Activated CD4-positive, alpha-beta memory T cell treated with anti-CD3 and anti-CD28 coated beads, Interleukin-2, amount 10 ng/mL, durations not matched to agents 7 days and 5 days (primary cell): Measurements from ENCODE around the gene DNLZ. TPM values are rescaled to one million over a fixed set of nuclear protein-coding genes. Genes with fewer than 3 reads are reported as not detected.

Source experiments
- CTCF ChIA-PET: fragments of 350-600 bp; sonication (Branson Sonifier 250); formaldehyde crosslinking; loops from one replicate; lab custom pipeline; 2021; ENCODE audit warnings: antibody characterized with exemption, inconsistent platforms; lab: Charles Lee
- POLR2A ChIA-PET: fragments of 350-600 bp; sonication (Branson Sonifier 250); formaldehyde crosslinking; loops from one replicate; lab custom pipeline; 2021; ENCODE audit warnings: antibody characterized with exemption; lab: Charles Lee
- DNase-seq: peaks from one replicate; pipeline ENCODE4 v3.0.0-alpha.2; 2020
- H3K27ac Mint-ChIP-seq: one replicate; pipeline ENCODE4 v1.8.0; 2021; ENCODE audit warnings: mild to moderate bottlenecking, mixed read lengths
- H3K27me3 Mint-ChIP-seq: one replicate; pipeline ENCODE4 v1.8.0; 2021; ENCODE audit warnings: mixed read lengths
- H3K36me3 Mint-ChIP-seq: one replicate; pipeline ENCODE4 v1.8.0; 2021; ENCODE audit warnings: low read depth, mixed read lengths
- H3K4me1 Mint-ChIP-seq: one replicate; pipeline ENCODE4 v1.8.0; 2021; ENCODE audit warnings: mixed read lengths
- H3K4me3 Mint-ChIP-seq: one replicate; pipeline ENCODE4 v1.8.0; 2021; ENCODE audit warnings: mild to moderate bottlenecking, mixed read lengths
- H3K9me3 Mint-ChIP-seq: one replicate; pipeline ENCODE4 v1.8.0; 2021; ENCODE audit warnings: mixed read lengths
- total RNA-seq, 2 experiments: library from RNA; stranded (reverse); gene quantifications; one replicate each; pipeline ENCODE4 v1.2.3, GENCODE V29; 2021

Gene DNLZ
- total RNA-seq, 2 experiments from 2014 or later = 11.5 TPM

- DNase-seq = no peak
- ChIA-PET CTCF (no interaction called here), POLR2A (no interaction called here)
- H3K27me3 Mint-ChIP-seq = no peaks in the 10 kb centered on the region
- no peak overlapping the region for H3K27ac Mint-ChIP-seq
- H3K36me3 Mint-ChIP-seq = peaks cover 9% of the 10 kb centered on the region
- peaks cover 23% of the 10 kb centered on the region for H3K9me3 Mint-ChIP-seq
- H3K4me3 Mint-ChIP-seq = no peak overlapping the region
- peaks cover 2% of the 10 kb centered on the region for H3K4me1 Mint-ChIP-seq
These were observed 45.8 kb downstream of the DNLZ start for GRCh38 chr9:136317695-136318094.

- Mint-ChIP-seq H3K27ac (no peak overlapping the region), H3K4me3 (no peak overlapping the region), H3K4me1 (peaks cover 2% of the 10 kb centered on the region), H3K27me3 (no peaks in the 10 kb centered on the region), H3K36me3 (peaks cover 9% of the 10 kb centered on the region), H3K9me3 (peaks cover 23% of the 10 kb centered on the region)
- CTCF ChIA-PET = no interaction called here
- DNase-seq = no peak
- POLR2A ChIA-PET = no interaction called here
These were observed 46.5 kb downstream of the DNLZ start for GRCh38 chr9:136316896-136317676.

DNA sequence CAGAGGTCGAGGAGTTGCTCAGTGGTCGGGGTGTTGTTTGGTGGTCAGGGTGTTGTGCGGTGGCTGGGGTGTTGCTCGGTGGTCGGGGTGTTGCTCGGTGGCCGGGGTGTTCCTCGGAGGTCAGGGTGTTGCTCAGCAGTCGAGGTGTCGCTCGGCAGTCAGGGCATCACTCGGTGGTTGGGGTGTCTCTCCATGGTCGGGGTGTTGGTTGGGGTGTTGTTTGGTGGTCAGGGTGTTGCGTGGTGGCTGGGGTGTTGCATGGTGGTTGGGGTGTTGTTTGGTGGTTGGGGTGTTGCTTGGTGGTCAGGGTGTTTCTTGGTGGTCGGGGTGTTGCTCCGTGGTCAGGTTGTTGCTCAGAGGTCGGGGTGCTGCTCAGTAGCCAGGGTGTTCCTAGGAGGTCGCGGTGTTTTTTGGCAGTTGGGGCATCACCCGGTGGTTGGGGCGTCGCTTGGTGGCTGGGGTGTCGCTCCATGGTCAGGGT is 47.2 kb downstream of the DNLZ start:
- H3K36me3 Mint-ChIP-seq = peaks cover 9% of the 10 kb centered on the region
- H3K9me3 Mint-ChIP-seq = peaks cover 23% of the 10 kb centered on the region
- peaks cover 2% of the 10 kb centered on the region for H3K4me1 Mint-ChIP-seq
- H3K27me3 Mint-ChIP-seq = no peaks in the 10 kb centered on the region
- POLR2A ChIA-PET = no interaction called here
- H3K4me3 Mint-ChIP-seq = no peak overlapping the region
- no peak for DNase-seq
- H3K27ac Mint-ChIP-seq = no peak overlapping the region
- CTCF ChIA-PET = no interaction called here

- peaks cover 23% of the 10 kb centered on the region for H3K9me3 Mint-ChIP-seq
- peaks cover 2% of the 10 kb centered on the region for H3K4me1 Mint-ChIP-seq
- H3K36me3 Mint-ChIP-seq = peaks cover 9% of the 10 kb centered on the region
- no peaks in the 10 kb centered on the region for H3K27me3 Mint-ChIP-seq
- ChIA-PET POLR2A (no interaction called here), CTCF (no interaction called here)
- no peak overlapping the region for H3K4me3 Mint-ChIP-seq
- no peak overlapping the region for H3K27ac Mint-ChIP-seq
- no peak for DNase-seq
These were observed 48.6 kb downstream of the DNLZ start for GRCh38 chr9:136314944-136315343.

DNA sequence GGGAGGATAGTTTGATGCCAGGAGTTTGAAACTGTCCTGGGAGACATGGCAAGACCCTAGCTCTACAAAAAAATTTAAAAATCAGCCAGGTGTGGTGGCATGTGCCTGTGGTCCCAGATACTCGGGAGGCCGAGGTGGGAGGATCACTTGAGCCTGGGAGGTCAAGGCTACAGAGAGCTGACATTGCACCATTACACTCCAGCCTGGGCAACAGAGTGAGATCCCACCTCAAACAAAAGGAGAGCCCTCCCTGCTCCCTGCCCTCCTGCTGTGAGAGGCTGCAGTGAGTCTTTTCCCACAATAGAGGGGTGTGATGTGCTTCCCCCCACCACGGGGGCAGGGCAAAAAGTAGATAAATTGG is 49.5 kb downstream of the DNLZ start:
- POLR2A ChIA-PET = no interaction called here
- no peak overlapping the region for H3K27ac Mint-ChIP-seq
- H3K27me3 Mint-ChIP-seq = no peaks in the 10 kb centered on the region
- peaks cover 23% of the 10 kb centered on the region for H3K9me3 Mint-ChIP-seq
- H3K4me1 Mint-ChIP-seq = peaks cover 2% of the 10 kb centered on the region
- CTCF ChIA-PET = interaction anchor here (0.9 kb wide), 1 partner anchor 17 kb away, joined by 3 read pairs; no protein-coding TSS in a partner anchor
- no peak for DNase-seq
- peaks cover 9% of the 10 kb centered on the region for H3K36me3 Mint-ChIP-seq
- no peak overlapping the region for H3K4me3 Mint-ChIP-seq

DNA sequence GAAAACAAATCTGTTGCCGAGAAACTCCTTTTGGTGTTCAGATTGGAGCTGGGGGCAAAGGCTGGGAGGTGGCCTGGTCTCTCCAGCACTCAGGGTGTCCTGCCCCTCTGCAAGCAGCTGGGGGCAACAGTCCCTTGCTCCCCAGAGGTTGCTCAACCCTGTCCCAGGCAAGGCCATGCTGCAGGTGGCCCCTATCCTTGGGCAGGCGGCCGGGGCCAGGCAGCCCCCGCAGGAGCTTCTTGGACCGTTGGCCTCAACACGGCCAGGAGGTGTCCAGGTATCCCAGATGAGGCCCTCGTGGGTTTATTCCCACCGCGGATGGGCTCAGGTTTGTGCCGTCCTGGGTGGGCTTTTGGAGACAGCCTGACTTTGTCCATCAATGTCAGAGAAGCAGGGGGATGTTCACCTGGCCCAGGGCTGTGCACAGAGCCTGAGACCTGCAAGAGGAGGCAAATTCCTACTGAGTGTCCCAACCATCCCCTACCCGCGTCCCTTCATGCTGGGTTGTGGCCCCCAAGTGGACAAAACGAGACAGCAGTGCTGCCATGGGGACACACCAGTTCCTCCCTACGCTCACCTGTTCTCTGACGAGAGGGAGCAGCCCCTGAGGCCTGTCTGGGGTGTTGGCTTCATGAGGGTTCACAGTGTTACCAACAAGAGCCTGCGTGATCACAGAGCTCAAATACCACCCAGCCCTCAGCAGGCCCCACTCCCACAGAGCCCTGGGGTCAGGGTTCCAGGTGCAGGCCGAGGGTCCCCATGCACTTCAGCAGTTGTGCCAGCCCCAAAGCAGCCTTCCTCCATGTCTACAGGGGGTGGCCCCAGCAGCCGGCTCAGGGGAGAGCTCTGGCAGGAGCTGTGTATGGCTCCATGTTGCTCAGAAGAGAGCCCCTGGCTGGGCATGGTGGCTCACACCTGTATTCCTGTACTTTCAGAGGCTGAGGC is 50.2 kb downstream of the DNLZ start:
- no peak for DNase-seq
- Mint-ChIP-seq H3K9me3 (peaks cover 23% of the 10 kb centered on the region), H3K27ac (no peak overlapping the region), H3K27me3 (no peaks in the 10 kb centered on the region), H3K4me1 (peaks cover 2% of the 10 kb centered on the region), H3K4me3 (no peak overlapping the region), H3K36me3 (peaks cover 9% of the 10 kb centered on the region)
- CTCF ChIA-PET = interaction anchor here (0.7 to 1.2 kb wide), 4 partner anchors 16 to 87 kb away, joined by 3 read pairs; partner anchors contain the start of gene DNLZ
- POLR2A ChIA-PET = no interaction called here

- CTCF ChIA-PET = interaction anchor here (0.7 to 1.2 kb wide), 3 partner anchors 51 to 88 kb away, joined by 3 read pairs; partner anchors contain the start of gene DNLZ
- POLR2A ChIA-PET = no interaction called here
- H3K27ac Mint-ChIP-seq = no peak overlapping the region
- peaks cover 23% of the 10 kb centered on the region for H3K9me3 Mint-ChIP-seq
- H3K4me3 Mint-ChIP-seq = no peak overlapping the region
- DNase-seq = peak; percentile 43
- no peaks in the 10 kb centered on the region for H3K27me3 Mint-ChIP-seq
- H3K4me1 Mint-ChIP-seq = peaks cover 2% of the 10 kb centered on the region
- H3K36me3 Mint-ChIP-seq = peaks cover 9% of the 10 kb centered on the region
These were observed 51.1 kb downstream of the DNLZ start for GRCh38 chr9:136312436-136312835.

DNA sequence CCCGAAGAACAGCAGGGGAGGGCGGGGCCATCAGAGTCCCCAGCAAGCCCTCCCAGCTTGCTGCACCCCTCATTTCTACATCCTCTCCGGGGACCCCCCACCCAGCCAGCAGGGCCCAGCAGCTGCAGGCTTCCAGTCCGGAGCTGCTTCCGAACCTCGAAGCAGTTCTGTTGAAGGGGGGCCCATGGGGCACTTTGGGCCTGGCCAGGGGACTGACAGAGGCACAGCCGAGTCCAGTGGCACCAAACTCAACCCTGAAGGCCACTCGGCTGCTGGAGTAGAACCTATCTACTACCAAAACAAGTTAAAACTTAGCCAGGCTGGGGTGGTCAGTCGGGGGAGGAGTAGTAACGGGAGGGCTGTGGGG is 51.6 kb downstream of the DNLZ start:
- H3K4me3 Mint-ChIP-seq = no peak overlapping the region
- peaks cover 9% of the 10 kb centered on the region for H3K36me3 Mint-ChIP-seq
- no peaks in the 10 kb centered on the region for H3K27me3 Mint-ChIP-seq
- POLR2A ChIA-PET = no interaction called here
- H3K9me3 Mint-ChIP-seq = peaks cover 23% of the 10 kb centered on the region
- CTCF ChIA-PET = interaction anchor here (1.2 kb wide), 1 partner anchor 84 kb away, joined by 3 read pairs; no protein-coding TSS in a partner anchor
- H3K27ac Mint-ChIP-seq = no peak overlapping the region
- H3K4me1 Mint-ChIP-seq = peaks cover 2% of the 10 kb centered on the region
- DNase-seq = no peak

DNA sequence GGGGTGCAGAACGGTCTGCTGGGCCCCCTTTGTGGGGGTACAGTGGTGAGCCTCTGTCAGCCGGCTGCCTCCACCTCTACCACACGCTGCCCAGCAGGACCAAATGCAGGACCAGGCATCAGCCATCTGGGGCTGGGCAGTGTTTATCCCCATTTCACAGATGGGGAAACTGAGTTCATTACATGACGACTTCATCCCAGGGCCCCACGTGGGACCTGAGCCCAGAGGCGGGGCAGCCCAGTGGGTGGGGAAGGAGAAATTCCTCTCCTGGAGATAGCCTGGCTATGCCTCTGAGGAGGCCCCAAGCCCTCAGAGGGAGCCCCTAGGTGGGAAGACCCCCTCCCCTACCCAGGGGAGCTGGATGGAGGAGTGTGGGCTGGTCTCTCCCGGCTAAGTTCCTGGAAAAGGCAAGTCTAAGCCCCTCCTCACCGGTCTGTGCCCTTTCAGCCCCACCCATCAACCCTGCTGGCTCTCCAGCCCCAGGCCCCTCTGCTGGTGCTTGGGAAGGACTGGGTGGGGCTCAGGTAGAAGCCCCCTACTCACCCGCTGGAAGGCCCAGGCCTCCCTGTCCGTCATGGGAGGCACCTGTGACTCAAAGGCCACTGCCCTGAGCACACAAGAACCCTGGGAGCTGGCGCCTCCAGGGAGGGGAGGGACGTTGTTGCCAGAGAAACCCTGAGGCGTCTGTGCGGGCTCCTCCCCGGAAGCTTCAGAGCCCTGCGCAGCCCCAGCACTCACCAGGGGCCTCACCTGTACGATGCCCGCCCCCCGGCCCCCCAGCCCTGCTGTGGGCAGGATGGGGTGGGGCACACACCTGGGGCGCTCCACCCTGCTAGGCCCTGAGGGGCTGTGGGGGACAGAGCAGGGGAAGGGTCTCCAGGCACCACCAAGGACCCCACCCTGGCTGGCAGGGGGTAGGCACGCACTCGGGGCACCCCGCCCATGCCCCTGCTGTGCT is 52.2 kb downstream of the DNLZ start:
- Mint-ChIP-seq H3K27me3 (no peaks in the 10 kb centered on the region), H3K9me3 (peaks cover 21% of the 10 kb centered on the region), H3K27ac (no peak overlapping the region), H3K36me3 (peaks cover 7% of the 10 kb centered on the region), H3K4me3 (no peak overlapping the region), H3K4me1 (peaks cover 2% of the 10 kb centered on the region)
- CTCF ChIA-PET = interaction anchor here (1.2 kb wide), 1 partner anchor 85 kb away, joined by 3 read pairs; no protein-coding TSS in a partner anchor
- POLR2A ChIA-PET = no interaction called here
- DNase-seq = peak; percentile 27

DNA sequence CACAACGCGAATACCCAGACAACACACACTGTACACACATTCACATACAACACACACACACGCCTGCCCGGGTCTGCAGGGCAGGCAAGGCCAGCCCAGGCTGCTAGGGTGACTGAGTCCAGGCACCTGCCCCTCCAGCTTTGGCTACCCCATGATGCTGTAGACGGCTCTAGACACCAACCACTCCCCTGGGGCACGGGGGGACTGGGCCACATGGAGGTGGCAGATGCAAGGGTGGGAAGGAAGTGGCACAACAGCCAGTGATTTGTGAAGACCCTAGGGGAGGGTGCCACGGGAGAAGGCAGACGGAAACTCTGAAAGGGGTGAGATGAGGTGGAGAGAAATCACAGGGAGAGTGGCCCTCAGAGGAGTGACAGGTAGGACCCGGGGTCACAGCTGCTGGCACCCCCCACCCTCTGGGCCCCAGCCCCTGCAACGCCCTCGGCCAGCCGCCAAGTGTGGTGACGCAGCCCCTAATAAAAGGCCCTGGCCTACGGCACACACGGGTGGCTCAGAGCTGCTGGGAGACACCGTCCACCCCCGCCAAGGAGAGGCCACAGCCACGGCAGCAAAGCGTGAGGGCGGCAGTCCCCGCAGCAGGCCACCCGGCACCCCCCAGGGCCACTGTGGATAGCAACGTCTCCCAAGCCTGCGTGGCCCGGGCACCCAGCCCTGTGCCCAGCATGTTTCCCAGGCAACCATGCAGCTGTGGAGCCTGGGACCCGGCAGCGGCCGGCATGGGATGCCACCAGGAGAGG is 53.1 kb downstream of the DNLZ start:
- Mint-ChIP-seq H3K27ac (no peak overlapping the region), H3K36me3 (no peaks in the 10 kb centered on the region), H3K9me3 (peaks cover 12% of the 10 kb centered on the region), H3K4me3 (no peak overlapping the region), H3K27me3 (no peaks in the 10 kb centered on the region), H3K4me1 (no peaks in the 10 kb centered on the region)
- no peak for DNase-seq
- ChIA-PET CTCF (no interaction called here), POLR2A (no interaction called here)

DNA sequence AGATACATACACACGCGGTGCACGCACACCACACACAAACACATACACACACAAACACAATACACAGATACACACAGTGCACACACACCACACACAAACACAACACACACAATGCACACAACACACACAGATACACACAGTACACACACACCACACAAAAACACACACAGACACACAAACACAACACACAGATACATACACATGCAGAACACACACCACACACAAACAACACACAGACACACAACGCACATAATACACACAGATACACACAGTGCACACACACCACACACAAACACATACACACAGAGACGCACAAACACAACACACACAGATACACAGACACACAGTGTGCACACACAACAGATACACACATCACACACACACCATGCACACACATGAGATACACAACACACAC is 53.7 kb downstream of the DNLZ start:
- POLR2A ChIA-PET = no interaction called here
- Mint-ChIP-seq H3K27me3 (no peaks in the 10 kb centered on the region), H3K4me1 (no peaks in the 10 kb centered on the region), H3K36me3 (no peaks in the 10 kb centered on the region), H3K27ac (no peak overlapping the region), H3K9me3 (peaks cover 6% of the 10 kb centered on the region), H3K4me3 (no peak overlapping the region)
- DNase-seq = no peak
- CTCF ChIA-PET = no interaction called here
